GM10847 (cell line): ENCODE results near the gene PRKG1.

Experiments
- POLR2A ChIP-seq: IDR thresholded peaks from 2 replicates; pipeline ENCODE4 v1.6.1; 2011; ENCODE audit not compliant: insufficient read length; ENCODE audit errors: extremely low read depth

The PRKG1 gene

DNA sequence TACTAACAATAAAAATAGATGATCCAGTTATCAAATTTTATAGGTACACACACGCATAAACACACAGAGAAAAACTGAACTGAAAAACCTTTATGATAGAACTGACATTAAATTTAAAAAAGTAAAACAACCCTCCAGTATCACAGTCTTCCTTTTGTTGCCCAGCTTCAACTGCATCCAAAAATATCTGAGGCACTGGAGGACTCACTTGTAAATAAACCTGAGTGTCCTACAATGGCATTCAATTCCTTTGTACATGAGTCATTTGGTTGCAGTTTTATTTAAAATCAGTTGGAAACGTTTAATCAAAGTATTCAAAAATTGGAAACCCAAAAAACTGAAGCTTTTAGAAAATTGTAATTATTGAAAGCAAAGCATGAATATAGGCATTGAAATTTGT lies 890.3 kb downstream of the PRKG1 start:
- no peak for TF ChIP-seq POLR2A

DNA sequence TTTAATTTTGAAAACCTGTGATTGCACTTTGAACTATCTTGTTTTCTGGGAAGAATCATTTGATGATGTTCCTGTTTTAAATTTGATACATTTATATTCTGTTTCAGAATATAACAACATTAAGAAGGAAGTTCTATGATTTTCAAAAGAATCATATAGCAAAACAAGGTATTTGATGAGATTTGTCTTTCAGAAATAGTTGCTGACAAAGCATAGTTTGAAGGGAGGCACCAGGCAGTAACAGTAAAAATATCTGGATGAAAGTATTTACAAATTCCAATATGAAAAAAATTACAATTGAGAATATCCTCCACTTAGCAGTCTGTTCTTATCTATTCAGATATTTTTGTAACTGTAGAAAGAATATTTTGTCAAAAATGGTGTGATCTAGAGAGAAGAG lies 891.2 kb downstream of the PRKG1 start:
- no peak for TF ChIP-seq POLR2A

DNA sequence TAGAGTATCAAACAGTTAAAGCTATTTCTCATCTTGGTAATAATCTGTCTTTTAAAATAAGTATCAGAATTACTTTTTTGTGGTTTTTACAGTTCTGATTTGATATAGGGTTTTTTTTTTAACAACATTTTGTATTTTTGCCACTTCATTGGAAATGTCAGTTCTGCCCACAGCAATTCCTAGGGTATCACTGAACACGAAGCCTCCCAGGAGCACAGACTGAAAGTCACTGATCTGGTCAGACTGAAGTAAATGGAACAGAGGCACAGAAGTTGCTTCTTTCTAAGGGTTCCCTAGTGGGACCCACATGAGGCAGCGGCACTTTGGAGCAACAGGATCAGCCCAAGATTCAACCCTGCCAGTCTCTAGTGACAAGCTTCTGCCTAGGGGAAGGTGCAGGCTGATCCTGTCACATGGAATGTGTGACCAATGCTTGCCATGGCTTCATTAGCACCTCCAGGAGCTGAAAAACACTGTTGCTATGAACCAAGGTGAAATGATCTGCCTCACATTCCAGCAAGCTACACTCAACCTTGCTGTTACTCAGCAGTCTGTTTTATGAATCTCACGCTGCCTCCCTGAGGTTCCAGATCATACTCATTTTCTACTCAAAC lies 898.6 kb downstream of the PRKG1 start:
- TF ChIP-seq POLR2A = no peak

DNA sequence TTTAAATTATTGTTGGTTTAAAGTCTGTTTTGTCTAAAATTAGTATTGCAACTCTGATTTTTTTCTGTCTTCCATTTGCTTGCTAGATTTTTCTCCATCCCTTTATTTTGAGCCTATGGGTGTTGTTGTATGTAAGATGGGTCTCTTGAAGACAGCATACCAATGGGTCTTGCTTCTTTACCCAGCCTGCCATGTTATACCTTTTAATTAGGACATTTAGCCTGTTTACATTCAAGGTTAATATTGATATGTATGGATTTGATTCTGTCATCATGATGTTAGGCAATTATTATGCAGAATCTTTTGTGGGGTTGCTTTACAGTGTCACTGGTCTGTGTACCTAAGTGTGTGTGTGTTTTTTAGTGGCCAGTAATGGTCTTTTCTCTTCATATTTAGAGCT lies 906.5 kb downstream of the PRKG1 start:
- no peak for TF ChIP-seq POLR2A

DNA sequence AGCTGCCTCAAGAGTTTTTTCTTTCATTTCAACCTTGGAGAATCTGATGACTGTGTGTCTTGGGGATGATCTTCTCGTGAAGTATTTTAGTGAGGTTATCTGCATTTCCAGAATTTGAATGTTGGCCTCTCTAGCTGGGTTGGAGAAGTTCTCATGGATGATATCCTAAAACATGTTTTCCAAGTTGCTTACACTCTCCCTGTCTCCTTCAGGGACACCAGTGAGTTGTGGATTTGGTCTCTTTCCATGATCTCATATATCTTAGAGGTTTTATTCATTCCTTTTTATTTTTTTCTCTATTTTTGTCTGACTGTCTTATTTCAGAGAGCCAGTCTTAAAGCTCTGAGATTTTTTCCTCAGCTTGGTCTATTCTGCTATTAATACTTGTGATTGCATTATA lies 907.4 kb downstream of the PRKG1 start:
- TF ChIP-seq POLR2A = no peak

DNA sequence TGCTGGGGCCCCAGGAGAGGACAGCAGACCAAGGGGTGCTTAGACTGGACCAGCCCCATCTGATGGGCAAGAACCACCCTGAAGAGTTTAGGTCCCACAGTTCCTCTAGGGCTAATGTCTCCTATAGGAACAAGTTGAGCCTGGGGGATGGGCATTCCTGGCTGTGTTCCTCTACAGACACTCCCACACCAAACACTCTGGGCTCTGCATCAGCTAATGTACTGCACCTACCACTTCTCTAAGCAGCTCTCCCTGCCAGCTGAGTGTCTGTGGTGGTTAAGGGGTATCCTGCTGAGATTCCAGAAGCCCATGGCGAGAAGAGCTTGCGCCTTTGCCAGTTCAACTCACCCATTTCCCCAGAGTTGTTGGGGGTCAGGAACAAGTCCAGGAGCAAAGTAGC lies 909.2 kb downstream of the PRKG1 start:
- no peak for TF ChIP-seq POLR2A

DNA sequence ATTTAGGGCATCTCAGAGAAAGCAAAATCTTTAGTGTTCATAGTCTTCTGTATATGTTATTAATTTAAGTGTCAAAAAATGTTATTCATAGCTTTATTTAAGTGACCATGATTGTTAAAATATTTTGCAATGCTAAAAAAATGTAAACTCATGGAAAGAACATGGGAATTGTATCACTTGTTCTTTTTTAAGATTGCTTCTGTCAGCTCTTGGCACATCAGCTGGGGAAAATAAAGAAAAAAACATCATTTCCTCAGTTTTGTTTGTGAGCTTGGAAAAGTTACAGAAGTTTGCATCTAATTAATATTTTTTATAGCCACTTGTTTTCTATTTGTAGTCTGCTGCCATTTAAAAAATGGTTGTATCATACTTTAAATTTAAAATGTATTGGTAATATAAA lies 911.0 kb downstream of the PRKG1 start:
- no peak for TF ChIP-seq POLR2A

DNA sequence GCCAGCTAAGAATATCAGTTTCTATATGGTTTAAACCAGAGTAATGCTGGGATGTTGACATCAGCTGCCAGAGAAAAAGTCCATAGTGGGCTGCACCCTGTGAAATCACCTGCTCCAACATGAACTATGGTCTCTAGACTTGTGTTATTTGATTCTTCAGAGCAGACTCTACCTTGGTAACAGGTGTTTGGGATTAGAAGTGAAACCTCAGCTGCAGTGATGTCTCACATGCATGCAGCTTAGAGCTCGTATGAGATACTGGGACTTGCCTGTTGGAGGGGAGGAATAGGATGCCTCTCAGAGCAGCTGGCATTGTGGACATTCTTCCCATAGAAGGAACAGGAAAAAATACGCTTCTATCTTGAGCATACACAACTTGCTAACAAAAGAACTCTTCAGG lies 912.2 kb downstream of the PRKG1 start:
- TF ChIP-seq POLR2A = no peak

DNA sequence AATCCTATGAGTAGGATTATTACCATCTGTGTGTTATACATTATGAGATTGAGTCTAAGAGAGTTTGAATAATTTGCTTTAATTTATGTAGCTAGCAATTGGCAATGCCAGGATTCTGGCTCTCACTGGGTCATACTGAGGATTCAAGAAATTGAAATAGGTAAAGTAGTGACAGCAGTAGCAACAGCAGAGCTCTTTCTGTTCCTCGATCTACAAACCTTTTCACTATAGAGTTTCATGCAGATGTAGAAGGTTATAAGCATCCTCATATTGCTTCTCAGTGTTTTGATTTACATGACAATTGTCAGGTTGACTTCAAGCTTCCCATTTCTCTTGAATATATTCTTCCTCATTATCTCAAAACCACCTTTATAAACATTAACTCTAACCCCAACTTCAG lies 919.2 kb downstream of the PRKG1 start:
- no peak for TF ChIP-seq POLR2A

DNA sequence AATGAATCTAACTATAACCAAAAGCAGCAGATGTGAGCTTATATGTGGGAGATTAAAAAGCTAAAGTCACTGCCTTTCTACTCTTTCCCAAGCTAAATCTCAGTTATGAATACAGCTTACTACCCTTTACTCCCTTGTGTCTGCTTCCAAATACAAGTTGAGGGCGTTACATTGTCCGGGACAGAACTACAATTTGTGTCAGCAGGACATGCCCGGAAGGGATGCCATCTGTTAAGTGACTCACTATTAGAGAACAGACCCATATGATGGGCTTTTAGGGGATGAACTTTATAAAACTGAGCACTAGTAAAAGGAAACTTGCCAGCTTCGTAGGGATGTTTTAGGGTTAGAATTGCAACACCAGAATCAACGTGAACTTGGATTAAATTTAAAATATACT lies 924.8 kb downstream of the PRKG1 start:
- TF ChIP-seq POLR2A = no peak

DNA sequence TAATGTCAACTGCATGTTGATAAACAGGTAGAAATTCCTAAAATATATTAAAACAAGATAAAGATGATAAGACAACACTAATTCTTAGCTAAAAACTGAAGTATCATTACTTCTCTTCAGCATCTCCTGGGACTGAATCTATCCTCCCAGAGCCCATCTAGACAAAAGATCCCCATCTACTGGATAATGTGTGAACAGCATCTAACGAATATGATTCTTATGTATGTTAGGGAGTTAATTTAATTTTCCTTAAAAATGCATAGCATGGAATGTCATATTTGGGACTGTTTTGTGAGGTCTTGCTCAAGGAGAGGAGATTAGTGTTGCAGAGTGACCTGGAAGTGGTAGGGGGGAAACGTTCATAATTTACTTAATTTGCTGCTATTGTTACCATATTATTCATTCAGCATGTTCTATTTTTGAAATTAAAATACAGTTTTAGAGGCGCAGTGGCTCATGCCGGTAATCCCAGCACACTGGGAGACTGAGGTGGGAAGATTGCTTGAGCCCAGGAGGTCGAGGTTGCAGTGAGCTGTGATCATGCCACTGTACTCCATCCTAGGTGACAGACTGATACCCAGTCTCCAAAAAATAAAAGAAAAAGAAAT lies 930.2 kb downstream of the PRKG1 start:
- TF ChIP-seq POLR2A = no peak

DNA sequence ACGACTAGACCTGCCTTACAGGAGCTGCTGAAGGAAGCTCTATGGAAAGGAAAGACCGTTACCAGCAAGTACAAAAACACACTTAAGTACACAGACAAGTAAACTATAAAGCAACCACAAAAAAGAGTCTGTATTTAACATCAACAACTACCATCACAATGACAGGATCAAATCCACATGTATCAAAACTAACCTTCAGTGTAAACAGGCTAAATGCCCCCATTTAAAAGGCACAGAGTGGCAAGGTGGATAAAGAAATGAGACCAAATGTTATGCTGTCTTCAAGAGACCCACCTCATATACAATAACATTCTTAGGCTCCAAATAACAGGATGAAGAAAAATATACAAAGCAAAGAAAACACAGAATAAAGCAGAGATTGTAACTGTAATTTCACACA lies 932.8 kb downstream of the PRKG1 start:
- TF ChIP-seq POLR2A = no peak

DNA sequence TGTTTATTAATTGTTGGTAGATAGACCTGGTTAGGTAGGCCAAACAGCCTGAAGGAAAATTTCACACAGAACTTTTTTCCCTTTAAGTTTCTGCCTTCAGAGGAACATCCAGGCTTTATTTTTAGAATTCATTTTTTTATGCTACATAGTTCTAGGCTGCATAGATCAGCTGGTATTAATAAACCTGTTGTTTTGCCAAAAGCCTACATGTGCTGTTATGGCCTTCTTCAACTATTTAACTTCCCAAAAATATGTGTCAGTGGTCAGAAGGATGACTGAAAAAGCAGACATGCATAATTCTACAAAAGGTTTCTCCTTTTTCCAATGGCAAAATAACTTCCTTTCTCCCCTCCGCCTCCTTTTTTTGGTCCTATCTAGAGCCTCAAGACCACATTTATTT lies 936.8 kb downstream of the PRKG1 start:
- no peak for TF ChIP-seq POLR2A

DNA sequence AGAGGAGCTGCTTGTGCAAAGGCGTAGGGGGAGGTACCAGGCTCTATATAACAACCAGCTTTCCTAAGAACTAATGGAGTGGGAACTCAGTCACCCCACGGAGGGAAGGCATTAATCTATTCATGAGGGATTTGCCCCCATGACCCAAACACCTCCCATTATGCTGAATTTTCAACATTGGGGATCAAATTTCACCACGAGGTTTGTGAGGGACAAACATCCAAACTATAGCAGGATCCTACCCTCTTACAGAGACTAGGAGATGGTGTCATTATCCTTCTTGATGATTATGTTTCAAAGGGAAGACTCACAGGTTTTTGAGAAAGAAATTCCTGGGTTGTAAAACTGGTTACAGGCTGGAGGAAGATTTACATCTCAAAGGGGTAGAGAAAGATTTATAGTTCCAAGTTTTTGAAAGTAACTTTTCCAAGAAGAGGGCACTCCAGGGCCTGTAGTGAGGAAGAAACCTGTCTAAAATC lies 944.8 kb downstream of the PRKG1 start:
- no peak for TF ChIP-seq POLR2A

DNA sequence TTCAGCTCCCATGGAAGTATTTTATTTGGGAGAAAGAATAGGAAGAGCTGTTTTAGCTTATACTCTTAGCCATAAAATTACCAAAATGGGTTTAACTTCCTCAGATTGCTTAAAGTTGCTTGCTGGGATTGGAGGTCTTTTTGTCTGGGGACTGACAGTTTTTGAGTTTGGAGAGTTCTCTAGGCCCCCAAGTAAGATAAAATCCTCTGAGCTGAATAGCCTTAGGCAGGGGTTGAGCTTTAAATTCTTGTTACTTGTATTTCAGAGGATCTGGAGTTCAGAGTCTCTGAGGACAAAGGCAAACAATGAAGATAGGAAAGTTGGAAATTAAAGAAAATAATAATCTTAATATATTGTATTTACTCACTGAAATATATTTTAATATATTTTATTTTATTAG lies 945.4 kb downstream of the PRKG1 start:
- no peak for TF ChIP-seq POLR2A

DNA sequence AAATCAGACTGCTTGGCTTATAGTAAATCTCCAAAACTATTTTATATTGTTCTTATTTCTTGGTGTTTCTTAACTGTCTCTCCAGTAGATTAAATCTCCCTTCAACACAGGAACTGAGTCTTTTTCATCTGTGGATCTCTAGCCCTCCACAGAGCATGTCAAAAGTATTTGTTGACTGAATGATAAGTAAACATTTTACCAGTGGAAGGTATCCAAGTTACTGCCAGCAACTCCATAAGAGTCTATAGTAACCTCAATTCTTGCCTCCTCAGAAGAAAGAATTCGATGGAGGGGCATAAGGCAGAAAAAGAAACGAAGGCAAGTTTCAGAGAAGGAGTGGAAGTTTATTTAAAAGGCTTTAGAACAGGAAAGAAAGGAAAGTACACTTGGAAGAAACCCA lies 945.9 kb downstream of the PRKG1 start:
- TF ChIP-seq POLR2A = no peak

DNA sequence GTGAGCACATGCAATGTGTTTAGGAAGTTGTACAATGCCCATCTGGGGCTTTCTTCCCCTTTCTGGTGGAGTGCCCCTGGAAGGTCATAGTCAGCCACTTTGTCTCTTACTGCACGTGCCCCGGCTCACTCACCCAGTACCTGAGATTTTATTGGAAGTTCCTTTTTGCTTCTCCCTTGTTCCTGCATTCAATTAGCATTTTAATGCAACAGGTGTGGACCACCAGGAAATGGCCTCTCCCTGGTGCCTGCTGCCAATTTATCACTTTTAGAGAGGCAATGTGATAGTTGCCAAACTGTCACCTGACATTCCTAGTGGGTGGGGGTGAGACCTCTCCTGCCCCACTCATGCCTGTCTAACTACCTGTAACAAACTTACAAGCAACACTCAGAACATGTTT lies 946.4 kb downstream of the PRKG1 start:
- TF ChIP-seq POLR2A = no peak

DNA sequence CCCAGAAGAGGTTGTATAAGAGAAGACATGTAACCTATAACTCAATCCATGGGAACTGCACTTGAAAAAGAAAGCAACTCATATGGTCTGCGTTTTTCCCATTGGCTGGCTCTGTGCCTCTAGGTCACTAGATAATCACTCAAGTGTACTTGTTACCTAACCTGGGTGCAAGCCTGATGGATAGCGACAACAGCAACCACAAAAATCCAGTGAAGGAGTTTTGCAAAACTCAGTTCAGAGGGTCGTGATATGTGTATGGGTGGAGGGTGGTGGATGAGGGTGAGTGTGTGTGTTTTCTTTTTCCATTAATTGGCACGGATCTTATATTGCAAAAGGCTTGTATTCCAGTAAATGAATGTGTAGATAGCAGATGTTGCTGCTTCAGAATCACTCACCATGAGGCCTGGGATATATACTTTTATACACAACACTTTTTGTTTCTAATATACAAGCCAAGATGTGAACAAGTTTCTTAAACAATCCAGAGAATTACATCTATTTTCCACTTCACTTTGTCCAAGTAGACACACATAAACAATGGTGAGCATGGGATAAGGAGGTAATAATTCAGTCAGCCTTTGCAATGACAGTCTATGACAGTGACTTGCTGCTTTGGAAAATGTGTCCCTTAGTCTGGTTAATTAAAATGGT lies 952.9 kb downstream of the PRKG1 start:
- TF ChIP-seq POLR2A = no peak

DNA sequence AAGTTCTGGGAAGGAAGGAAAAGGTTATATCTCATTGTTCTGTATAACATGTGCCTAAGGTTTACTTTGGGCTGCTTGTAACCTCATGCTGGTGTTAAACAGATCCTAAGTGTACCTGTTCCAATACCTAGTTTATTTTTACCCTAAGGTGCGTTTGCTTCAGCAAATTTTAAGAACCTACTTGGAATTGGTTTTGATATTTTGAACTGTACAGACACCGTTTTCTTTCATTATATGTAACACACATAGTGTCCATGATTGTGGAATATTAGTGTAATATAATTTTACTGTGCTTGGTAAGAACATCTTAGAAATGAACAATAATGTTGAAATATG lies 954.2 kb downstream of the PRKG1 start:
- no peak for TF ChIP-seq POLR2A
